IMR-90 (cell line): ENCODE data around the gene SGK1. TPM values are rescaled to one million over a fixed set of nuclear protein-coding genes. Genes with fewer than 3 reads are reported as not detected.
A peak's percentile ranks its signal among the peaks of the same experiment; 100 is the strongest.

Source experiments
- ATAC-seq: fragments of 200-7000 bp; cut with Tn5 transposase; 2 replicates; pipeline ENCODE4 v1.9.1; 2020; ENCODE audit warnings: low read depth, mild to moderate bottlenecking, moderate library complexity
- BruUV-seq: library from RNA; stranded (reverse); fragments of 400-500 nt; replicated peaks from 2 replicates; lab custom pipeline; 2021; lab: Mats Ljungman, UMichigan
- CTCF ChIA-PET: fragments of 300-600 bp; formaldehyde crosslinking; extraction: SDS; loops from one replicate; lab custom pipeline; 2021; ENCODE audit warnings: antibody characterized with exemption; lab: Yijun Ruan, JAX
- POLR2A ChIA-PET: fragments of 300-600 bp; sonication (Branson Sonifier 250); formaldehyde crosslinking; loops from one replicate; lab custom pipeline; 2022; ENCODE audit warnings: antibody characterized with exemption; ENCODE audit not compliant: unreplicated experiment; lab: Charles Lee
- DNase-seq: peaks from one replicate; pipeline ENCODE4 v3.0.0; 2013
- H2AFZ ChIP-seq: replicated peaks from 2 replicates; pipeline ENCODE3; 2013; ENCODE audit warnings: low read length, mild to moderate bottlenecking; ENCODE audit not compliant: poor library complexity
- H2AK5ac ChIP-seq: 2 replicates; pipeline ENCODE4 v1.6.1; 2013; ENCODE audit warnings: low read depth, low read length, inconsistent platforms
- H2AK9ac ChIP-seq: replicated peaks from 2 replicates; pipeline ENCODE3; 2013; ENCODE audit warnings: mild to moderate bottlenecking, low read depth, low read length, moderate library complexity; ENCODE audit not compliant: poor library complexity
- H2BK120ac ChIP-seq: 2 replicates; pipeline ENCODE4 v1.6.1; 2013; ENCODE audit warnings: low read depth, low read length, inconsistent platforms
- H2BK15ac ChIP-seq: 3 replicates; pipeline ENCODE4 v1.6.1; 2013; ENCODE audit warnings: low read depth, low read length, inconsistent platforms
- H2BK20ac ChIP-seq: 2 replicates; pipeline ENCODE4 v1.6.1; 2013; ENCODE audit warnings: low read depth, mild to moderate bottlenecking, inconsistent platforms, low read length, moderate library complexity
- H2BK5ac ChIP-seq: 2 replicates; pipeline ENCODE4 v1.6.1; 2013; ENCODE audit warnings: mild to moderate bottlenecking, low read depth, low read length, inconsistent platforms; ENCODE audit not compliant: poor library complexity, severe bottlenecking
- H3K14ac ChIP-seq: replicated peaks from 2 replicates; pipeline ENCODE4 v1.6.1; 2013; ENCODE audit warnings: low read depth, low read length, inconsistent platforms
- H3K18ac ChIP-seq: 2 replicates; pipeline ENCODE4 v1.6.1; 2013; ENCODE audit warnings: low read depth, low read length, control low read depth
- H3K23ac ChIP-seq: 2 replicates; pipeline ENCODE4 v1.6.1; 2013; ENCODE audit warnings: low read depth, low read length, inconsistent platforms
- H3K27ac ChIP-seq: 2 replicates; pipeline ENCODE4 v1.5.1; 2013; ENCODE audit warnings: mild to moderate bottlenecking, control low read depth, low read length; ENCODE audit not compliant: insufficient read depth
- H3K27me3 ChIP-seq: 2 replicates; pipeline ENCODE4 v1.6.1; 2013; ENCODE audit warnings: low read length; ENCODE audit not compliant: control insufficient read depth, insufficient read depth
- H3K36me3 ChIP-seq: 2 replicates; pipeline ENCODE4 v1.6.1; 2013; ENCODE audit warnings: low read length, mixed read lengths; ENCODE audit not compliant: control insufficient read depth, insufficient read depth
- H3K4ac ChIP-seq: 2 replicates; pipeline ENCODE4 v1.6.1; 2013; ENCODE audit warnings: low read depth, low read length, inconsistent platforms
- H3K4me1 ChIP-seq: 2 replicates; pipeline ENCODE4 v1.6.1; 2013; ENCODE audit warnings: low read length, mixed read lengths; ENCODE audit not compliant: control insufficient read depth, insufficient read depth
- H3K4me2 ChIP-seq: 2 replicates; pipeline ENCODE4 v1.6.1; 2013; ENCODE audit warnings: low read depth, mild to moderate bottlenecking, control low read depth, low read length, moderate library complexity
- H3K4me3 ChIP-seq: 2 replicates; pipeline ENCODE4 v1.5.1; 2013; ENCODE audit warnings: low read depth, mild to moderate bottlenecking, control low read depth, low read length, moderate library complexity; ENCODE audit not compliant: insufficient read depth
- H3K56ac ChIP-seq: 2 replicates; pipeline ENCODE4 v1.6.1; 2013; ENCODE audit warnings: low read length, inconsistent platforms; ENCODE audit not compliant: insufficient read depth; ENCODE audit errors: extremely low read depth
- H3K79me1 ChIP-seq, 2 experiments: 2 replicates each; pipeline ENCODE4 v1.6.1; 2013; ENCODE audit warnings: low read length in 2 of 2, inconsistent platforms in 1 of 2, low read depth in 1 of 2
- H3K9ac ChIP-seq: 2 replicates; pipeline ENCODE4 v1.6.1; 2013; ENCODE audit warnings: low read depth, low read length, control low read depth
- H3K9me1 ChIP-seq: 2 replicates; pipeline ENCODE4 v1.6.1; 2013; ENCODE audit warnings: low read length, inconsistent platforms; ENCODE audit not compliant: insufficient read depth
- H3K9me3 ChIP-seq: 2 replicates; pipeline ENCODE4 v1.6.1; 2013; ENCODE audit warnings: low read length; ENCODE audit not compliant: control insufficient read depth, insufficient read depth
- H4K20me1 ChIP-seq: 2 replicates; pipeline ENCODE4 v1.6.1; 2013; ENCODE audit warnings: low read length, inconsistent platforms; ENCODE audit not compliant: insufficient read depth
- H4K5ac ChIP-seq: 2 replicates; pipeline ENCODE4 v1.6.1; 2013; ENCODE audit warnings: mild to moderate bottlenecking, low read depth, low read length, control low read depth
- H4K8ac ChIP-seq, 2 experiments: 2 replicates each; pipeline ENCODE4 v1.6.1; 2013; ENCODE audit warnings: low read depth in 2 of 2, low read length in 2 of 2, control low read depth in 1 of 2, inconsistent platforms in 1 of 2
- H4K91ac ChIP-seq: 2 replicates; pipeline ENCODE4 v1.6.1; 2013; ENCODE audit warnings: low read depth, low read length, inconsistent platforms; ENCODE audit not compliant: insufficient read depth
- MAFK ChIP-seq: IDR thresholded peaks from 2 replicates; pipeline ENCODE4 v1.6.1; 2012; ENCODE audit warnings: low read depth, low read length, improper control_type of control experiment
- USF2 ChIP-seq: fragments of 150-350 bp; IDR thresholded peaks from 2 replicates; pipeline ENCODE4 v1.6.1; 2017; ENCODE audit warnings: mild to moderate bottlenecking, antibody characterized with exemption, low read length, low read depth
- WGBS, 2 experiments: methylation state at CpG; one replicate each; pipeline versions ENCODE4 v1.1.5 to v1.1.7; 2013; ENCODE audit warnings: missing lambda C conversion rate in 2 of 2; ENCODE audit not compliant: insufficient read length in 1 of 2; ENCODE audit errors: extremely low coverage in 2 of 2; 5-methylcytosine and 5-hydroxymethylcytosine counted together
- dilution Hi-C: fragments of 300-500 bp; cut with HindIII; formaldehyde crosslinking; loops from one replicate; pipeline ENCODE4 v1.14.3; 2018; ENCODE audit warnings: low sequenced_read_pairs; ENCODE audit not compliant: unreplicated experiment
- in situ Hi-C: fragments of 300-500 bp; cut with MboI; formaldehyde crosslinking; loops from 3 replicates; pipeline ENCODE4 v1.14.3; 2019; ENCODE audit warnings: low sequenced_read_pairs, inconsistent platforms, mixed read lengths
- intact Hi-C: fragments of 100-400 bp; cut with micrococcal nuclease; formaldehyde crosslinking; loops from 2 replicates; pipeline ENCODE4 v1.10.0; 2022
- polyA plus RNA-seq, 3 experiments: library from polyadenylated mRNA; depleted of rRNA; stranded (reverse); fragments of >200 nt; gene quantifications; 2 replicates each; pipeline ENCODE4 v1.2.3, GENCODE V29; 2012; ENCODE audit warnings: low replicate concordance in 1 of 3
- total RNA-seq: library from RNA; depleted of rRNA; stranded (reverse); fragments of >200 nt; gene quantifications from 2 replicates; pipeline ENCODE4 v1.2.3, GENCODE V29; 2012

Gene SGK1
- total and polyA plus RNA-seq, 2 of the 4 experiments (the other 2 are of a cell fraction), result 121 to 255 TPM

- no peaks in the 10 kb centered on the region for H3K79me1 ChIP-seq
- ATAC-seq (no peak), DNase-seq (no peak)
- H3K23ac ChIP-seq, result no peak overlapping the region
- H2AFZ ChIP-seq, result no peak overlapping the region
- no peak overlapping the region for H2BK15ac ChIP-seq
- no peak overlapping the region for H3K56ac ChIP-seq
- H3K27ac ChIP-seq, result no peak overlapping the region
- 0 out of 2 replicates have a peak, but pooled peaks have one; percentile 24 for TF ChIP-seq USF2
- TF ChIP-seq MAFK, result no peak
- 0 out of 2 replicates have a peak, but pooled peaks cover 2% of the 10 kb centered on the region for H3K9me1 ChIP-seq
- no CpG with 5 or more reads among the region's 2 CpGs for WGBS, 2 experiments
- no peak overlapping the region for H3K4ac ChIP-seq
- H3K4me3 ChIP-seq, result no peak overlapping the region
- no peak overlapping the region for H3K9ac ChIP-seq
- no peak overlapping the region for H2BK120ac ChIP-seq
- H3K9me3 ChIP-seq, result no peaks in the 10 kb centered on the region
- no TSS peak for BruUV-seq
- no peak overlapping the region for H2AK9ac ChIP-seq
- H2AK5ac ChIP-seq, result no peak overlapping the region
- H3K4me1 ChIP-seq, result no peaks in the 10 kb centered on the region
- no peak overlapping the region for H4K5ac ChIP-seq
- no peak overlapping the region for H3K4me2 ChIP-seq
- no peak overlapping the region for H2BK5ac ChIP-seq
- in situ Hi-C loops, result no loop called here
- ChIA-PET CTCF (no interaction called here), POLR2A (no interaction called here)
- intact Hi-C loops, result no loop called here
- H4K20me1 ChIP-seq, result no peaks in the 10 kb centered on the region
- H4K8ac ChIP-seq, result no peak overlapping the region
- no peaks in the 10 kb centered on the region for H3K36me3 ChIP-seq
- no peak overlapping the region for H3K18ac ChIP-seq
- H3K27me3 ChIP-seq, result no peaks in the 10 kb centered on the region
- H2BK20ac ChIP-seq, result no peak overlapping the region
- dilution Hi-C loops, result no loop called here
- H4K91ac ChIP-seq, result no peak overlapping the region
- H3K14ac ChIP-seq, result no peak overlapping the region
Measured at GRCh38 chr6:134186355-134186754, 131.6 kb downstream of the SGK1 start.
